ENCODE data around the gene TTC21A.

- TF ChIP-seq CTCF (IDR thresholded peaks at IDR 0.05; ENCODE audit: poor library complexity): no peak
- TF ChIP-seq EZH2 (IDR thresholded peaks at IDR 0.05; ENCODE audit: borderline replicate concordance): no peak
Measured at GRCh38 chr3:39106851-39107387, 561 bp upstream of the TTC21A start.

All from hepatocyte (in vitro differentiated cells).